B cell (primary cell): ENCODE measurements around the gene KDM4D. TPM values are rescaled to one million over a fixed set of nuclear protein-coding genes. Genes with fewer than 3 reads are reported as not detected.
A peak's percentile ranks its signal among the peaks of the same experiment; 100 is the strongest.

ENCODE experiments used
- ATAC-seq: fragments of 200-7000 bp; cut with Tn5 transposase; one replicate; pipeline ENCODE4 v1.10.0; 2021; ENCODE audit warnings: low read depth, mild to moderate bottlenecking, moderate number of reproducible peaks, moderate library complexity
- CTCF ChIA-PET: fragments of 350-600 bp; sonication (Branson Sonifier 250); formaldehyde crosslinking; loops from one replicate; lab custom pipeline; 2021; ENCODE audit warnings: antibody characterized with exemption, inconsistent platforms; lab: Charles Lee
- POLR2A ChIA-PET: fragments of 350-600 bp; sonication (Branson Sonifier 250); formaldehyde crosslinking; loops from one replicate; lab custom pipeline; 2021; ENCODE audit warnings: antibody characterized with exemption; lab: Charles Lee
- DNase-seq: peaks from one replicate; pipeline ENCODE4 v3.0.0; 2013
- H2AFZ ChIP-seq: 2 replicates; pipeline ENCODE4 v1.6.1; 2012; ENCODE audit warnings: mild to moderate bottlenecking, low read depth, low read length; ENCODE audit not compliant: insufficient read depth, poor library complexity, severe bottlenecking
- H3K27ac ChIP-seq, 2 donors: 1 replicate in 1 of 2; 2 replicates in 1 of 2; pipeline ENCODE4 v1.5.1; 2012 to 2013; ENCODE audit warnings: low read length in 2 of 2, mild to moderate bottlenecking in 2 of 2, moderate library complexity in 1 of 2
- H3K27me3 ChIP-seq, 4 experiments: fragments of 200-600 bp in 1 of 4; sonication (generic) in 1 of 4; replicated peaks in 1 of 4; 1 replicate in 2 of 4; 2 replicates in 2 of 4; pipeline versions ENCODE4 v1.6.1 to v1.7.0; 2013 to 2016; ENCODE audit warnings: low read length in 3 of 4, mild to moderate bottlenecking in 2 of 4, mixed read lengths in 1 of 4, moderate library complexity in 1 of 4; ENCODE audit not compliant: insufficient read depth in 4 of 4, control insufficient read depth in 3 of 4; ENCODE audit errors: control extremely low read depth in 1 of 4
- H3K36me3 ChIP-seq, 2 experiments: replicated peaks in 1 of 2; 1 replicate in 1 of 2; 2 replicates in 1 of 2; pipeline versions ENCODE4 v1.6.1 to v1.7.1; 2013; ENCODE audit warnings: low read length in 1 of 2; ENCODE audit not compliant: insufficient read depth in 2 of 2, control insufficient read depth in 1 of 2; ENCODE audit errors: control extremely low read depth in 1 of 2, extremely low read depth in 1 of 2
- H3K4me1 ChIP-seq, 2 donors: fragments of 200-600 bp in 1 of 2; sonication (generic) in 1 of 2; 1 replicate in 1 of 2; 2 replicates in 1 of 2; pipeline versions ENCODE4 v1.5.1 to v1.6.1; 2013 to 2017; ENCODE audit warnings: low read length in 2 of 2; ENCODE audit not compliant: control insufficient read depth in 2 of 2, insufficient read depth in 2 of 2
- H3K4me2 ChIP-seq: replicated peaks from 2 replicates; pipeline ENCODE3; 2012; ENCODE audit warnings: mild to moderate bottlenecking, low read depth, low read length; ENCODE audit not compliant: poor library complexity, severe bottlenecking
- H3K4me3 ChIP-seq, 5 experiments: fragments of 200-600 bp in 1 of 5; sonication (generic) in 1 of 5; 1 replicate in 3 of 5; 2 replicates in 2 of 5; pipeline versions ENCODE4 v1.5.1 to v1.7.0; 2011 to 2016; ENCODE audit warnings: low read length in 4 of 5, mild to moderate bottlenecking in 4 of 5, low read depth in 2 of 5, control low read depth in 1 of 5, moderate library complexity in 1 of 5; ENCODE audit not compliant: insufficient read depth in 1 of 5; ENCODE audit errors: control extremely low read depth in 1 of 5, extremely low read depth in 1 of 5
- H3K79me2 ChIP-seq: fragments of 200-600 bp; sonication (generic); one replicate; pipeline ENCODE4 v1.6.0; 2016; ENCODE audit warnings: low read length; ENCODE audit not compliant: control insufficient read depth, insufficient read depth
- H3K9ac ChIP-seq: fragments of 200-600 bp; sonication (generic); 2 replicates; pipeline ENCODE4 v1.6.1; 2017; ENCODE audit warnings: mild to moderate bottlenecking, low read length, moderate library complexity
- H3K9me3 ChIP-seq, 3 donors: one replicate each; pipeline versions ENCODE4 v1.6.1 to v1.7.1; 2013; ENCODE audit warnings: low read length in 2 of 3; ENCODE audit not compliant: control insufficient read depth in 2 of 3, insufficient read depth in 1 of 3; ENCODE audit errors: control extremely low read depth in 1 of 3
- H4K20me1 ChIP-seq: 2 replicates; pipeline ENCODE4 v1.6.0; 2012; ENCODE audit warnings: mild to moderate bottlenecking, low read length; ENCODE audit not compliant: insufficient read depth, control insufficient read depth, poor library complexity, severe bottlenecking
- H3K27ac Mint-ChIP-seq: one replicate; pipeline ENCODE4 v1.8.0; 2021; ENCODE audit warnings: mixed read lengths
- H3K27me3 Mint-ChIP-seq: one replicate; pipeline ENCODE4 v1.8.0; 2021; ENCODE audit warnings: mixed read lengths
- H3K4me1 Mint-ChIP-seq: one replicate; pipeline ENCODE4 v1.8.0; 2021; ENCODE audit warnings: mixed read lengths
- H3K4me3 Mint-ChIP-seq: one replicate; pipeline ENCODE4 v1.8.0; 2021; ENCODE audit warnings: mixed read lengths
- H3K9me3 Mint-ChIP-seq: one replicate; pipeline ENCODE4 v1.8.0; 2022; ENCODE audit warnings: mixed read lengths; ENCODE audit not compliant: insufficient read depth
- CTCF ChIP-seq: fragments of 200-600 bp; IDR thresholded peaks from one replicate; pipeline ENCODE4 v1.8.0; 2022; ENCODE audit warnings: antibody characterized with exemption, mild to moderate bottlenecking
- EZH2 ChIP-seq: IDR thresholded peaks from 2 replicates; pipeline ENCODE4 v1.6.1; 2012; ENCODE audit warnings: borderline replicate concordance, low read depth, mild to moderate bottlenecking, moderate library complexity, low read length; ENCODE audit not compliant: insufficient read depth, poor library complexity, severe bottlenecking
- whole genome bisulfite sequencing: methylation state at CpG from one replicate; pipeline ENCODE4 v1.1.5; 2013; ENCODE audit warnings: missing lambda C conversion rate; ENCODE audit not compliant: insufficient coverage; 5-methylcytosine and 5-hydroxymethylcytosine counted together
- intact Hi-C: fragments of 100-400 bp; cut with micrococcal nuclease; formaldehyde crosslinking; loops from one replicate; pipeline ENCODE4 v1.10.0; 2022
- polyA plus RNA-seq: library from polyadenylated mRNA; depleted of rRNA; stranded (reverse); fragments of >200 nt; gene quantifications from 2 replicates; pipeline ENCODE4 v1.2.3, GENCODE V29; 2012
- total RNA-seq, 2 donors: library from RNA; stranded (reverse); fragments of 120-200 nt in 1 of 2; gene quantifications; 1 replicate in 1 of 2; 2 replicates in 1 of 2; pipeline versions ENCODE4 v1.2.3 to v1.2.4, GENCODE V29; 2013 to 2022

Gene KDM4D
- total and polyA plus RNA-seq, 2 donors (not counting 1 experiment from before 2014, with no cell fraction given): 0.44 to 0.58 TPM

DNA sequence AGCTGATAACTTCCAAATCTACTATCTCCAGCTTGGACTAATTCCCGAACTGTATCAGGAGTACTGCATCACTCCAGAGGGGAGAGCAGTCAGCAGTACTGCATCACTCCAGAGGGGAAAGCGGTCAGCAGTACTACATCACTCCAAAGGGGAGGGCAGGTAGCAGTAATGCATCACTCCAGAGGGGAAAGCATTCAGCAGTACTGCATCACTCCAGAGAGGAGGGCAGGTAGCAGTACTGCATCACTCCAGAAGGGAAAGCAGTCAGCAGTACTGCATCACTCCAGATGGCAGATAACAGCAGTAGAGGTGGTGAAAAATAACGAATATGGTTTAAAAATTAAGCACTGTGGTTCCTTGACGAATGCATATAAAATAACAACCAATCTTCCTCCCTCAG lies 8.6 kb upstream of the KDM4D start:
- H3K9ac ChIP-seq: no peak overlapping the region
- no peaks in the 10 kb centered on the region for H3K9me3 ChIP-seq
- H3K27me3 ChIP-seq: no peaks in the 10 kb centered on the region
- H3K36me3 ChIP-seq: peaks cover 25 to 89% of the 10 kb centered on the region in 2 experiments
- H3K27ac ChIP-seq: no peak overlapping the region
- no peak overlapping the region for H2AFZ ChIP-seq
- no peaks in the 10 kb centered on the region for H3K4me1 ChIP-seq
- H3K9me3 Mint-ChIP-seq: no peaks in the 10 kb centered on the region
- TF ChIP-seq EZH2 (no peak), CTCF (no peak)
- no peaks in the 10 kb centered on the region for H3K27me3 Mint-ChIP-seq
- ChIA-PET CTCF (no interaction called here), POLR2A (no interaction called here)
- H3K4me3 ChIP-seq: no peak overlapping the region
- no peak overlapping the region for H3K4me3 Mint-ChIP-seq
- intact Hi-C loops: no loop called here
- no peaks in the 10 kb centered on the region for H3K79me2 ChIP-seq
- H3K4me2 ChIP-seq: no peak overlapping the region
- WGBS: 86% methylated on average over 2 of the region's 4 CpGs
- DNase-seq (no peak), ATAC-seq (no peak)
- H3K4me1 Mint-ChIP-seq: no peaks in the 10 kb centered on the region
- H3K27ac Mint-ChIP-seq: no peak overlapping the region
- H4K20me1 ChIP-seq: peaks cover 27% of the 10 kb centered on the region

GRCh38 chr11:94968334-94968958 lies 5.1 kb upstream of the KDM4D start:
- TF ChIP-seq CTCF: peak; percentile 52
- TF ChIP-seq EZH2: no peak
- Mint-ChIP-seq H3K4me1 (peaks cover 11% of the 10 kb centered on the region), H3K27ac (no peak overlapping the region), H3K4me3 (no peak overlapping the region), H3K27me3 (no peaks in the 10 kb centered on the region), H3K9me3 (no peaks in the 10 kb centered on the region)
- no peak overlapping the region for H2AFZ ChIP-seq
- WGBS: no CpG with 5 or more reads among the region's 1 CpG
- ATAC-seq (no peak), DNase-seq (no peak)
- H3K36me3 ChIP-seq: peaks cover 28 to 80% of the 10 kb centered on the region in 2 experiments
- CTCF ChIA-PET: interaction anchor here (1.0 to 1.6 kb wide), 3 partner anchors 8 to 169 kb away, joined by 3 read pairs; no protein-coding TSS in a partner anchor
- POLR2A ChIA-PET: no interaction called here
- H3K79me2 ChIP-seq: peaks cover 13% of the 10 kb centered on the region
- no peak overlapping the region for H3K4me2 ChIP-seq
- H3K27me3 ChIP-seq: no peaks in the 10 kb centered on the region
- H4K20me1 ChIP-seq: peaks cover 34% of the 10 kb centered on the region
- peaks cover 7 to 10% of the 10 kb centered on the region in 2 donors for H3K4me1 ChIP-seq
- no peak overlapping the region for H3K9ac ChIP-seq
- no peak overlapping the region for H3K4me3 ChIP-seq
- H3K9me3 ChIP-seq: no peaks in the 10 kb centered on the region
- intact Hi-C loops: no loop called here
- H3K27ac ChIP-seq: no peak overlapping the region
